ENCODE results near the gene GTF2H2C. TPM values are rescaled to one million over a fixed set of nuclear protein-coding genes. Genes with fewer than 3 reads are reported as not detected.
"Not testable (repeated sequence)": the region's sequence is repeated elsewhere in the genome, so short reads cannot be mapped to it uniquely, and the experiment has no call there.

The GTF2H2C gene
- total RNA-seq (2021; ENCODE audit: unreplicated experiment) (46.3 TPM), Bru-seq, nascent RNA (percentile 61 among the genes with signal in this experiment), BruChase-seq, experiment 1, labeled RNA remaining after a 2-hour chase (percentile 72 among the genes with signal in this experiment), BruChase-seq, experiment 2, labeled RNA remaining after a 6-hour chase (percentile 74 among the genes with signal in this experiment)
- polyA plus RNA-seq (2012; ENCODE audit: insufficient read length), result 23.7 TPM
- long read RNA-seq, transcript GTF2H2C-210 (16 exons, 2,952 nt), result major isoform, 12 of 65 reads
- long read RNA-seq, transcript GTF2H2C-201 (17 exons, 1,803 nt), result minor isoform, 6 of 65 reads
- long read RNA-seq, partial matches to known transcripts, result 7 of 65 reads
- long read RNA-seq, other reads (novel, unspliced or antisense), result 39 of 65 reads

- CTCF ChIA-PET, result not testable (repeated sequence)
Observed at GRCh38 chr5:69559908-69560330, at the start of gene GTF2H2C. Gene GTF2H2C (plus strand): TSS chr5:69560191. CDS start chr5:69565133, 4,942 bp downstream.

GRCh38 chr5:69510694-69511093, 49.3 kb upstream of the GTF2H2C start:
- DNase-seq (ENCODE audit: low read depth, low spot score) (no peak), ATAC-seq (no peak)
- H3K27me3 ChIP-seq (ENCODE audit: control insufficient read depth, insufficient read depth, low read length), result no peaks in the 10 kb centered on the region
- no peaks in the 10 kb centered on the region for H3K9me3 ChIP-seq (ENCODE audit: control insufficient read depth, insufficient read depth, low read depth, low read length)
- no peak overlapping the region for H3K27ac ChIP-seq (ENCODE audit: low read length)
- TF ChIP-seq CTCF (IDR thresholded peaks at IDR 0.05), result no peak
- no peak for TF ChIP-seq TCF7L2 (IDR thresholded peaks at IDR 0.05; ENCODE audit: low read depth, low read length)
- no peak for TF ChIP-seq REST (IDR thresholded peaks at IDR 0.05; ENCODE audit: insufficient read depth in 1 of 2, low read depth in 2 of 2, low read length in 1 of 2)
- H3K4me3 ChIP-seq (ENCODE audit: low read depth in 2 of 2, low read length in 2 of 2), result no peak overlapping the region
- ChIA-PET CTCF (no interaction called here), POLR2A (no interaction called here)
- in situ Hi-C loops (cut with HindIII; ENCODE audit: low pct_unique_long_range_greater_than_20kb, low sequenced_read_pairs), result no loop called here
- no TSS peak for BruUV-seq (replicated peaks)
- intact Hi-C loops (cut with micrococcal nuclease; ENCODE audit: unreplicated experiment), result no loop called here
- peaks cover 13% of the 10 kb centered on the region for H3K4me1 ChIP-seq (ENCODE audit: control insufficient read depth, insufficient read depth, low read length)
- no peaks in the 10 kb centered on the region for H3K36me3 ChIP-seq (ENCODE audit: control insufficient read depth, insufficient read depth, low read length)

More at GRCh38 chr5:69559908-69560330, at the start of gene GTF2H2C:
- H3K4me3 ChIP-seq (ENCODE audit: low read depth in 2 of 2, low read length in 2 of 2), result peak within 1 kb of the TSS; percentile 42 to 56
- POLR2A ChIA-PET; BruUV-seq (replicated peaks); in situ Hi-C loops (cut with HindIII; ENCODE audit: low pct_unique_long_range_greater_than_20kb, low sequenced_read_pairs); H3K27me3 ChIP-seq (ENCODE audit: control insufficient read depth, insufficient read depth, low read length); H3K36me3 ChIP-seq (ENCODE audit: control insufficient read depth, insufficient read depth, low read length); intact Hi-C loops (cut with micrococcal nuclease; ENCODE audit: unreplicated experiment); DNase-seq (ENCODE audit: low read depth, low spot score); H3K4me1 ChIP-seq (ENCODE audit: control insufficient read depth, insufficient read depth, low read length); H3K9me3 ChIP-seq (ENCODE audit: control insufficient read depth, insufficient read depth, low read depth, low read length): not testable (repeated sequence)
- peak; percentile 58 for TF ChIP-seq POLR2AphosphoS5 (IDR thresholded peaks at IDR 0.05; ENCODE audit: low read depth, low read length)
- TF ChIP-seq CTCF (IDR thresholded peaks at IDR 0.05), result peak; percentile 58
- peak; percentile 99 for ATAC-seq
- H3K27ac ChIP-seq (ENCODE audit: low read length), result peak within 1 kb of the TSS; percentile 84

Data from Panc1 (cell line).